GM18508 (cell line): ENCODE measurements around the gene JAG2.

Experiments used
- ATAC-seq: cut with Tn5 transposase; IDR thresholded peaks from one replicate; pipeline ENCODE4 v1.9.1; 2021; ENCODE audit warnings: moderate number of reproducible peaks; ENCODE audit not compliant: insufficient read depth, unreplicated experiment

Gene JAG2

GRCh38 chr14:105142651-105143450 lies 25.7 kb downstream of the JAG2 start:
- no peak for ATAC-seq

GRCh38 chr14:105141486-105142281 lies 26.9 kb downstream of the JAG2 start:
- no peak for ATAC-seq

- no peak for ATAC-seq
These were observed 27.6 kb downstream of the JAG2 start for GRCh38 chr14:105141026-105141425.

- no peak for ATAC-seq
These were observed 28.0 kb downstream of the JAG2 start for GRCh38 chr14:105140581-105140980.

- ATAC-seq, result no peak
These were observed 28.7 kb downstream of the JAG2 start for GRCh38 chr14:105139831-105140239.

- no peak for ATAC-seq
These were observed 29.3 kb downstream of the JAG2 start for GRCh38 chr14:105139212-105139825.

- ATAC-seq, result no peak
These were observed 29.9 kb downstream of the JAG2 start for GRCh38 chr14:105138551-105139111.

- no peak for ATAC-seq
These were observed 30.5 kb downstream of the JAG2 start for GRCh38 chr14:105138021-105138541.

GRCh38 chr14:105137481-105138020 lies 31.0 kb downstream of the JAG2 start:
- ATAC-seq, result no peak

- no peak for ATAC-seq
These were observed 31.9 kb downstream of the JAG2 start for GRCh38 chr14:105136401-105137322.

- no peak for ATAC-seq
These were observed 32.7 kb downstream of the JAG2 start for GRCh38 chr14:105135700-105136395.

- no peak for ATAC-seq
These were observed 35.5 kb downstream of the JAG2 start for GRCh38 chr14:105132921-105133654.

- no peak for ATAC-seq
These were observed 37.3 kb downstream of the JAG2 start for GRCh38 chr14:105131241-105131640.

GRCh38 chr14:105128059-105128458 lies 40.5 kb downstream of the JAG2 start:
- no peak for ATAC-seq

- ATAC-seq, result no peak
These were observed 41.6 kb downstream of the JAG2 start for GRCh38 chr14:105126981-105127329.

GRCh38 chr14:105126126-105126980 lies 42.2 kb downstream of the JAG2 start:
- no peak for ATAC-seq

- no peak for ATAC-seq
These were observed 43.8 kb downstream of the JAG2 start for GRCh38 chr14:105124823-105125222.
